HEK293T (cell line): Measurements from ENCODE around the gene BCL11A.
A peak's percentile ranks its signal among the peaks of the same experiment; 100 is the strongest.

Experiments
- CTCF ChIA-PET: fragments of 350-600 bp; formaldehyde crosslinking; extraction: SDS; loops from one replicate; lab custom pipeline; 2021; ENCODE audit warnings: antibody characterized with exemption, inconsistent platforms; lab: Yijun Ruan, JAX
- POLR2A ChIA-PET: fragments of 350-600 bp; formaldehyde crosslinking; extraction: SDS; loops from one replicate; lab custom pipeline; 2020; ENCODE audit warnings: antibody characterized with exemption, inconsistent platforms; lab: Yijun Ruan, JAX
- DNase-seq: peaks from one replicate; pipeline ENCODE4 v3.0.0; 2012; ENCODE audit warnings: mixed read lengths; ENCODE audit errors: extremely low spot score
- ARNT ChIP-seq: fragments of 450-650 bp; IDR thresholded peaks from 2 replicates; pipeline ENCODE4 v1.6.1; 2017; ENCODE audit warnings: mild to moderate bottlenecking
- BHLHE40 ChIP-seq: fragments of 450-650 bp; IDR thresholded peaks from 2 replicates; pipeline ENCODE4 v1.6.1; 2016; ENCODE audit warnings: mild to moderate bottlenecking, moderate library complexity, borderline replicate concordance
- CTBP1 ChIP-seq: fragments of 450-650 bp; IDR thresholded peaks from 2 replicates; pipeline ENCODE4 v1.6.1; 2016; ENCODE audit warnings: borderline replicate concordance
- ELF4 ChIP-seq: fragments of 450-650 bp; IDR thresholded peaks from 2 replicates; pipeline ENCODE4 v1.6.1; 2017; ENCODE audit warnings: antibody characterized with exemption
- FOXA1 ChIP-seq: fragments of 450-650 bp; IDR thresholded peaks from 2 replicates; pipeline ENCODE4 v1.6.1; 2016; ENCODE audit warnings: mild to moderate bottlenecking
- FOXK2 ChIP-seq: fragments of 450-650 bp; IDR thresholded peaks from 2 replicates; pipeline ENCODE4 v1.6.1; 2016; ENCODE audit warnings: mild to moderate bottlenecking
- FOXM1 ChIP-seq: fragments of 450-650 bp; IDR thresholded peaks from 2 replicates; pipeline ENCODE4 v1.6.1; 2017; ENCODE audit warnings: mild to moderate bottlenecking, borderline replicate concordance
- HDGF ChIP-seq: fragments of 450-650 bp; IDR thresholded peaks from 2 replicates; pipeline ENCODE4 v1.6.1; 2017; ENCODE audit warnings: antibody characterized with exemption, borderline replicate concordance
- L3MBTL2 ChIP-seq: fragments of 450-650 bp; conservative IDR thresholded peaks from 2 replicates; pipeline ENCODE4 v1.6.1; 2016; ENCODE audit warnings: mild to moderate bottlenecking
- LEF1 ChIP-seq: fragments of 450-650 bp; IDR thresholded peaks from 2 replicates; pipeline ENCODE4 v1.6.1; 2017; ENCODE audit warnings: mild to moderate bottlenecking, borderline replicate concordance
- NFRKB ChIP-seq: fragments of 450-650 bp; IDR thresholded peaks from 2 replicates; pipeline ENCODE4 v1.6.1; 2016; ENCODE audit warnings: mild to moderate bottlenecking, moderate library complexity
- SP1 ChIP-seq: fragments of 450-650 bp; IDR thresholded peaks from 2 replicates; pipeline ENCODE4 v1.6.1; 2017
- SUZ12 ChIP-seq: fragments of 450-650 bp; IDR thresholded peaks from 2 replicates; pipeline ENCODE4 v1.6.1; 2016; ENCODE audit warnings: mild to moderate bottlenecking
- TARDBP ChIP-seq: fragments of 450-650 bp; IDR thresholded peaks from 2 replicates; pipeline ENCODE4 v1.6.1; 2016
- ZNF384 ChIP-seq: fragments of 450-650 bp; IDR thresholded peaks from 2 replicates; pipeline ENCODE4 v1.6.1; 2016
- TF ChIP-seq, protein P1 (sequence below): fragments of 450-650 bp; IDR thresholded peaks from 2 replicates; pipeline ENCODE4 v1.6.1; 2016

Gene BCL11A

GRCh38 chr2:60553495-60554073, at the start of gene BCL11A:
Gene BCL11A, minus strand, starts transcription at chr2:60553654. Its CDS starts 384 bp downstream, at chr2:60553270.
- peak; percentile 25 for DNase-seq
- ChIA-PET CTCF (interaction anchor here (1.2 kb wide), 1 partner anchor 28 kb away, joined by 3 read pairs; no protein-coding TSS in a partner anchor), POLR2A (interaction anchor here (0.7 to 1.6 kb wide), 8 partner anchors 8 to 113 kb away, joined by 3 to 5 read pairs (median 3); no protein-coding TSS in a partner anchor)
- TF ChIP-seq LEF1 (no peak), ZNF384 (peak; percentile 99), FOXA1 (no peak), BHLHE40 (no peak), SUZ12 (no peak), SP1 (no peak), TARDBP (0 out of 2 replicates have a peak, but pooled peaks have one; percentile 37), CTBP1 (peak; percentile 80), NFRKB (no peak), ARNT (no peak), FOXM1 (no peak)
- TF ChIP-seq, protein P1, sequence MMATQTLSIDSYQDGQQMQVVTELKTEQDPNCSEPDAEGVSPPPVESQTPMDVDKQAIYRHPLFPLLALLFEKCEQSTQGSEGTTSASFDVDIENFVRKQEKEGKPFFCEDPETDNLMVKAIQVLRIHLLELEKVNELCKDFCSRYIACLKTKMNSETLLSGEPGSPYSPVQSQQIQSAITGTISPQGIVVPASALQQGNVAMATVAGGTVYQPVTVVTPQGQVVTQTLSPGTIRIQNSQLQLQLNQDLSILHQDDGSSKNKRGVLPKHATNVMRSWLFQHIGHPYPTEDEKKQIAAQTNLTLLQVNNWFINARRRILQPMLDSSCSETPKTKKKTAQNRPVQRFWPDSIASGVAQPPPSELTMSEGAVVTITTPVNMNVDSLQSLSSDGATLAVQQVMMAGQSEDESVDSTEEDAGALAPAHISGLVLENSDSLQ, result peak; percentile 74

GRCh38 chr2:60602828-60603532, 49.5 kb upstream of the BCL11A start:
- no peak for DNase-seq
- ChIA-PET POLR2A (no interaction called here), CTCF (interaction anchor here (0.9 kb wide), 1 partner anchor 71 kb away, joined by 3 read pairs; no protein-coding TSS in a partner anchor)
- no peak for TF ChIP-seq TARDBP
- no peak for TF ChIP-seq ELF4
- no peak for TF ChIP-seq ZNF384
- TF ChIP-seq NFRKB, result no peak
- no peak for TF ChIP-seq LEF1
- TF ChIP-seq HDGF, result no peak
- TF ChIP-seq FOXA1, result no peak
- TF ChIP-seq ARNT, result no peak
- TF ChIP-seq BHLHE40, result no peak
- TF ChIP-seq FOXK2, result no peak
- TF ChIP-seq SP1, result no peak
- no peak for TF ChIP-seq FOXM1
- TF ChIP-seq SUZ12, result no peak
- no peak for TF ChIP-seq L3MBTL2
- no peak for TF ChIP-seq CTBP1
- TF ChIP-seq, protein P1, result no peak

DNA sequence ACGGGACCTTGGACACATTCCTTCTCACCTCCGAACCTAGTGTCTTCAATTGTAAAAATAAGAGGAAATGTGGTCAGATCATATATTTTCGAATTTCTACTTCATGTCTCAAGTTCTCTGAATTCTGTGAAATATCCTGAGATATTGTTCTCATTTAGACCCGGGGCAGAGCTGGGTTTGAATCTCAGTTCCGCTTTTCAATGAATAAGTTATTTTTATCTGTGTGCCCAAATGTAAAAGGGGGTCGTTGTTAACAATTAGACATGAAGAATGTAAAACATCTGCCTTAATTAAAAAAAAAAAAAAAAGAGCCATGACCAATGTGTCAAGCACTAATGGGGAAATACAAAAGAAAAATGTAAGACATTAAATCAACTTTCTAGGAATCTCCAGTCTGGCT, 48.9 kb upstream of the BCL11A start:
- TF ChIP-seq ARNT (no peak), BHLHE40 (no peak), HDGF (no peak)
- DNase-seq, result no peak
- ChIA-PET CTCF (interaction anchor here (0.9 kb wide), 1 partner anchor 72 kb away, joined by 3 read pairs; no protein-coding TSS in a partner anchor), POLR2A (no interaction called here)

DNA sequence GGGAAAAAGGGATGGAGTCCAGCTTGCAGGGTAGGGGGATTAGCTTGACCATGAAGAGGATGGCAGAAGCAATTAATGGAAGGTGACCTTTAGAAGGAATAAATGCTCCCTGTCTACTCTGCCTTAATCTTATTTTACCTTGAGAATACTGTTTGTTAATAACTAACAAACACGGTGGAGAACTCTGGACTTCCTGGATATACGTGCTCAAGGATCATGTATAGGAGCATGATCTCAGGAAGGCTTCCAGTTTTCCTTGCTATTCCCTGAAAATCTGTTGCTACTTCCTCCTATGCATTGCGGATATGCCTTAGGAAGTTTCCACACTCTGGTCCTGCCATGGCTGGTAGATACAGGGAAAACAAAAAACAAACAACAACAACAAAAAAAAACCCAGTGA, 44.8 kb upstream of the BCL11A start:
- TF ChIP-seq FOXA1 (no peak), FOXM1 (no peak), CTBP1 (no peak), ELF4 (no peak), HDGF (no peak), SUZ12 (no peak), LEF1 (no peak), BHLHE40 (no peak), ARNT (no peak), FOXK2 (no peak)
- TF ChIP-seq, protein P1, result no peak
- DNase-seq, result no peak
- POLR2A ChIA-PET, result no interaction called here
- CTCF ChIA-PET, result no interaction called here

DNA sequence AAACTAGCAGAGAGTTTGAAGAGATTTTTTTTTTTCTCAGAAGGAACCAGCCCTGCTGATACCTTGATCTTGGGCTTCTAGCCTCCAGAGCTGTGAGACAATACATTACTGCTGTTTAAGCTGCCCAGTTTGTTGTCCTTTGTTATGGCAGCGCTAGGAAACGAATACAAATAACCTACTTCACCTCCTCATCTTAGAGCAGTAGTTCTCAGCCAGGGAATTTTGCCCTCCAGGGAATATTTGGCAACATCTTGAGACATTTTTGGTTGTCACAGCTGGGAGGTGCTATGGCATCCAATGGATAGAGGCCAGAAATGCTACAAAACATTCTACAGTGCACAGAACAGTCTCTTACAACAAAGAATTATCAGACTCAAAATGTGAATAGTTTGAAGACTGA, 43.9 kb upstream of the BCL11A start:
- POLR2A ChIA-PET, result no interaction called here
- no peak for DNase-seq
- CTCF ChIA-PET, result no interaction called here
- TF ChIP-seq TARDBP, result no peak
- TF ChIP-seq SP1, result no peak
- TF ChIP-seq FOXA1, result no peak
- no peak for TF ChIP-seq LEF1
- no peak for TF ChIP-seq SUZ12
- no peak for TF ChIP-seq ELF4
- TF ChIP-seq ZNF384, result no peak
- no peak for TF ChIP-seq HDGF
- TF ChIP-seq CTBP1, result no peak
- no peak for TF ChIP-seq L3MBTL2
- TF ChIP-seq ARNT, result no peak
- TF ChIP-seq FOXM1, result no peak
- TF ChIP-seq NFRKB, result no peak
- TF ChIP-seq FOXK2, result no peak
- no peak for TF ChIP-seq BHLHE40
- TF ChIP-seq, protein P1, result no peak
